B cell (primary cell): ENCODE results near the gene MRPL23.

Experiments
- EZH2 ChIP-seq: IDR thresholded peaks from 2 replicates; pipeline ENCODE4 v1.6.1; 2012; ENCODE audit warnings: borderline replicate concordance, low read depth, mild to moderate bottlenecking, moderate library complexity, low read length; ENCODE audit not compliant: insufficient read depth, poor library complexity, severe bottlenecking
- TF ChIP-seq, protein P1 (sequence below): fragments of 200-600 bp; IDR thresholded peaks from one replicate; pipeline ENCODE4 v1.8.0; 2022; ENCODE audit warnings: antibody characterized with exemption, mild to moderate bottlenecking

DNA sequence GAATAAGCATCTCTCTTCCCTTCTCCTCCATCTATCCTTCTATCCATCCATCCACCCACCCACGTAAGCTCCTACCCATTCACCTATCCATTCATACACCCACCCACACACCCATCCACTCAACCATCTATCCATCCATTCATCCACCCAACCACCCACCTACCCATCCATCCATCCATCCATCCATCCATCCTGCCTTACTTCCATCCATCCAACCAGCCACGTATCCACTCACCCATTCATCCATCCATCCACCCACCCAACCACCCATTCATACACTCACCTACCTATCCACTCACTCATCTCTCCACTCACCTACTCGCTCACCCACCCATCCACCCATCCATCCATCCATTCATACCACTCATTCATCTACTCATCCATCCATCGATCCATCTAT, 14.5 kb upstream of the MRPL23 start:
- TF ChIP-seq, protein P1, sequence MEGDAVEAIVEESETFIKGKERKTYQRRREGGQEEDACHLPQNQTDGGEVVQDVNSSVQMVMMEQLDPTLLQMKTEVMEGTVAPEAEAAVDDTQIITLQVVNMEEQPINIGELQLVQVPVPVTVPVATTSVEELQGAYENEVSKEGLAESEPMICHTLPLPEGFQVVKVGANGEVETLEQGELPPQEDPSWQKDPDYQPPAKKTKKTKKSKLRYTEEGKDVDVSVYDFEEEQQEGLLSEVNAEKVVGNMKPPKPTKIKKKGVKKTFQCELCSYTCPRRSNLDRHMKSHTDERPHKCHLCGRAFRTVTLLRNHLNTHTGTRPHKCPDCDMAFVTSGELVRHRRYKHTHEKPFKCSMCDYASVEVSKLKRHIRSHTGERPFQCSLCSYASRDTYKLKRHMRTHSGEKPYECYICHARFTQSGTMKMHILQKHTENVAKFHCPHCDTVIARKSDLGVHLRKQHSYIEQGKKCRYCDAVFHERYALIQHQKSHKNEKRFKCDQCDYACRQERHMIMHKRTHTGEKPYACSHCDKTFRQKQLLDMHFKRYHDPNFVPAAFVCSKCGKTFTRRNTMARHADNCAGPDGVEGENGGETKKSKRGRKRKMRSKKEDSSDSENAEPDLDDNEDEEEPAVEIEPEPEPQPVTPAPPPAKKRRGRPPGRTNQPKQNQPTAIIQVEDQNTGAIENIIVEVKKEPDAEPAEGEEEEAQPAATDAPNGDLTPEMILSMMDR = no peak
- TF ChIP-seq EZH2 = no peak
